ENCODE measurements around the gene CDK5. TPM values are rescaled to one million over a fixed set of nuclear protein-coding genes. Genes with fewer than 3 reads are reported as not detected.

The CDK5 gene
- total and polyA plus RNA-seq, 2 of the 13 experiments (the other 11 are each of a cell fraction or from before 2014, with no cell fraction given): 16.4 to 21.3 TPM

DNA sequence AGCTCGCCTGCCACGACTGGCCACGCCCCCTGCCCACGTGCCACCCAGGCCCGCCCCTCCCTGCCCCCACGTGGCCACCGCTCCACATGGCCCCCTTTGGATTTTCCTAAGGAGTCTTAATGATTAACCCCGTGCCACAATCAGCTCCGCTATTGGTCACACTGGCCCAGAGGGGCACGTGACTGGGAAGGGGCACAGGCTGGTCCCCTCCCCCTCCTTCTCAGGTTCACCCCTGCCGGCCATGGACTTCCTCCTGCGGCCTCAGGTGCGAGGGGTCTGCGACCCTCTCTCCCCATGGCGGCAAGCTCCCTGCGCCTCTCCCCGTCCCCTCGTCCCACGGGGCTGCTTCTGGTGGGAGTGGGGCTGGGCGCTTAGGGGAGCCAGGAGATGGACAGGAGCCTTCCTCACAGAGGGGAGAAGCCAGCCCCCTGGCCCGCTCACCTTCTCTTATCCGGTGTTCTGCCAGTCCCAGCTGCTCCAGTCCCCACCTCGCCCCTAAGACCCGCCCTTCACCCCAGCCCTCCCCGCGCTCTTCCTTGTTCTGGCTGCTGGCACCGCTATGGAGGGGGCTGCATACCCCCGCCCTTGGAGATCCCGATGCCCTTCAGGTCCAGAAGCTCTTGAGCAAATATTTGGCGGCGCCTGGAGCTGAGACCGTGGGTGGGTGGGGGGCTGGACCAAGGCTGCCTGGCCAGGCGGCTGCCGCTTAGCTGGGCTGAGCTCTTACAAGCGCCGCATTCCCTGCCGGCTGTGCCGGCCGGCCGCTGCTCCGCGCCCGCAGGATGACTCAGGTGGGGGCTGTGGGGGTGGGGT is 4.9 kb upstream of the CDK5 start (continued):
- TF ChIP-seq, protein P1, sequence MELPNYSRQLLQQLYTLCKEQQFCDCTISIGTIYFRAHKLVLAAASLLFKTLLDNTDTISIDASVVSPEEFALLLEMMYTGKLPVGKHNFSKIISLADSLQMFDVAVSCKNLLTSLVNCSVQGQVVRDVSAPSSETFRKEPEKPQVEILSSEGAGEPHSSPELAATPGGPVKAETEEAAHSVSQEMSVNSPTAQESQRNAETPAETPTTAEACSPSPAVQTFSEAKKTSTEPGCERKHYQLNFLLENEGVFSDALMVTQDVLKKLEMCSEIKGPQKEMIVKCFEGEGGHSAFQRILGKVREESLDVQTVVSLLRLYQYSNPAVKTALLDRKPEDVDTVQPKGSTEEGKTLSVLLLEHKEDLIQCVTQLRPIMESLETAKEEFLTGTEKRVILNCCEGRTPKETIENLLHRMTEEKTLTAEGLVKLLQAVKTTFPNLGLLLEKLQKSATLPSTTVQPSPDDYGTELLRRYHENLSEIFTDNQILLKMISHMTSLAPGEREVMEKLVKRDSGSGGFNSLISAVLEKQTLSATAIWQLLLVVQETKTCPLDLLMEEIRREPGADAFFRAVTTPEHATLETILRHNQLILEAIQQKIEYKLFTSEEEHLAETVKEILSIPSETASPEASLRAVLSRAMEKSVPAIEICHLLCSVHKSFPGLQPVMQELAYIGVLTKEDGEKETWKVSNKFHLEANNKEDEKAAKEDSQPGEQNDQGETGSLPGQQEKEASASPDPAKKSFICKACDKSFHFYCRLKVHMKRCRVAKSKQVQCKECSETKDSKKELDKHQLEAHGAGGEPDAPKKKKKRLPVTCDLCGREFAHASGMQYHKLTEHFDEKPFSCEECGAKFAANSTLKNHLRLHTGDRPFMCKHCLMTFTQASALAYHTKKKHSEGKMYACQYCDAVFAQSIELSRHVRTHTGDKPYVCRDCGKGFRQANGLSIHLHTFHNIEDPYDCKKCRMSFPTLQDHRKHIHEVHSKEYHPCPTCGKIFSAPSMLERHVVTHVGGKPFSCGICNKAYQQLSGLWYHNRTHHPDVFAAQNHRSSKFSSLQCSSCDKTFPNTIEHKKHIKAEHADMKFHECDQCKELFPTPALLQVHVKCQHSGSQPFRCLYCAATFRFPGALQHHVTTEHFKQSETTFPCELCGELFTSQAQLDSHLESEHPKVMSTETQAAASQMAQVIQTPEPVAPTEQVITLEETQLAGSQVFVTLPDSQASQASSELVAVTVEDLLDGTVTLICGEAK (IDR thresholded peaks at IDR 0.05): no peak
- TF ChIP-seq, protein P1 (CRISPR knock-in tag; IDR thresholded peaks at IDR 0.05): 0 out of 2 replicates have a peak, but pooled peaks have one; percentile 22
- TF ChIP-seq DR1 (CRISPR knock-in tag; IDR thresholded peaks at IDR 0.05): no peak
- no peak for TF ChIP-seq ZNF383 (CRISPR knock-in tag; IDR thresholded peaks at IDR 0.05; ENCODE audit: borderline replicate concordance)
- no peak for TF ChIP-seq TEAD3 (CRISPR knock-in tag; optimal IDR thresholded peaks at IDR 0.05; ENCODE audit: borderline replicate concordance)
- TF ChIP-seq ZNF430 (CRISPR knock-in tag; IDR thresholded peaks at IDR 0.05): peak; percentile 25; the same call in 1 of the 2 replicates
- TF ChIP-seq, protein P2, sequence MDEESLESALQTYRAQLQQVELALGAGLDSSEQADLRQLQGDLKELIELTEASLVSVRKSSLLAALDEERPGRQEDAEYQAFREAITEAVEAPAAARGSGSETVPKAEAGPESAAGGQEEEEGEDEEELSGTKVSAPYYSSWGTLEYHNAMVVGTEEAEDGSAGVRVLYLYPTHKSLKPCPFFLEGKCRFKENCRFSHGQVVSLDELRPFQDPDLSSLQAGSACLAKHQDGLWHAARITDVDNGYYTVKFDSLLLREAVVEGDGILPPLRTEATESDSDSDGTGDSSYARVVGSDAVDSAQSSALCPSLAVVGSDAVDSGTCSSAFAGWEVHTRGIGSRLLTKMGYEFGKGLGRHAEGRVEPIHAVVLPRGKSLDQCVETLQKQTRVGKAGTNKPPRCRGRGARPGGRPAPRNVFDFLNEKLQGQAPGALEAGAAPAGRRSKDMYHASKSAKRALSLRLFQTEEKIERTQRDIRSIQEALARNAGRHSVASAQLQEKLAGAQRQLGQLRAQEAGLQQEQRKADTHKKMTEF (CRISPR knock-in tag; IDR thresholded peaks at IDR 0.05): peak; percentile 60
- peak; percentile 68 for TF ChIP-seq ZFY (CRISPR knock-in tag; IDR thresholded peaks at IDR 0.05)
- TF ChIP-seq POLR2A (IDR thresholded peaks at IDR 0.05; ENCODE audit: insufficient read depth in 1 of 2, low read depth in 2 of 2, low read length in 2 of 2): peak in 1 of 2 experiments; percentile 81; a peak in 2 of 4 replicates
- TF ChIP-seq, protein P3, sequence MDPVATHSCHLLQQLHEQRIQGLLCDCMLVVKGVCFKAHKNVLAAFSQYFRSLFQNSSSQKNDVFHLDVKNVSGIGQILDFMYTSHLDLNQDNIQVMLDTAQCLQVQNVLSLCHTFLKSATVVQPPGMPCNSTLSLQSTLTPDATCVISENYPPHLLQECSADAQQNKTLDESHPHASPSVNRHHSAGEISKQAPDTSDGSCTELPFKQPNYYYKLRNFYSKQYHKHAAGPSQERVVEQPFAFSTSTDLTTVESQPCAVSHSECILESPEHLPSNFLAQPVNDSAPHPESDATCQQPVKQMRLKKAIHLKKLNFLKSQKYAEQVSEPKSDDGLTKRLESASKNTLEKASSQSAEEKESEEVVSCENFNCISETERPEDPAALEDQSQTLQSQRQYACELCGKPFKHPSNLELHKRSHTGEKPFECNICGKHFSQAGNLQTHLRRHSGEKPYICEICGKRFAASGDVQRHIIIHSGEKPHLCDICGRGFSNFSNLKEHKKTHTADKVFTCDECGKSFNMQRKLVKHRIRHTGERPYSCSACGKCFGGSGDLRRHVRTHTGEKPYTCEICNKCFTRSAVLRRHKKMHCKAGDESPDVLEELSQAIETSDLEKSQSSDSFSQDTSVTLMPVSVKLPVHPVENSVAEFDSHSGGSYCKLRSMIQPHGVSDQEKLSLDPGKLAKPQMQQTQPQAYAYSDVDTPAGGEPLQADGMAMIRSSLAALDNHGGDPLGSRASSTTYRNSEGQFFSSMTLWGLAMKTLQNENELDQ (CRISPR knock-in tag; IDR thresholded peaks at IDR 0.05; ENCODE audit: borderline replicate concordance): no peak
- peak; percentile 82; the same call in 1 of the 2 replicates for TF ChIP-seq MAZ (IDR thresholded peaks at IDR 0.05; ENCODE audit: borderline replicate concordance, low read depth, low read length)
- peak; percentile 88 for TF ChIP-seq MAZ (CRISPR knock-in tag; IDR thresholded peaks at IDR 0.05; ENCODE audit: low read depth)
- TF ChIP-seq HMG20B (CRISPR knock-in tag; conservative IDR thresholded peaks at IDR 0.05): no peak
- TF ChIP-seq MED1 (CRISPR knock-in tag; IDR thresholded peaks at IDR 0.05): peak; percentile 44; the same call in 1 of the 2 replicates
- TF ChIP-seq TCF7 (IDR thresholded peaks at IDR 0.05; ENCODE audit: low read depth): 0 out of 2 replicates have a peak, but pooled peaks have one; percentile 5
- TF ChIP-seq HOXA3 (CRISPR knock-in tag; IDR thresholded peaks at IDR 0.05): peak; percentile 42; the same call in 1 of the 2 replicates
- TF ChIP-seq HES4 (CRISPR knock-in tag; IDR thresholded peaks at IDR 0.05; ENCODE audit: borderline replicate concordance): peak; percentile 76

All from HepG2 (cell line).